Measurements from ENCODE around the gene FLT1.

Gene FLT1

GRCh38 chr13:28459911-28460310 lies 35.0 kb downstream of the FLT1 start:
- no peak for DNase-seq (ENCODE audit: low read depth)

DNA sequence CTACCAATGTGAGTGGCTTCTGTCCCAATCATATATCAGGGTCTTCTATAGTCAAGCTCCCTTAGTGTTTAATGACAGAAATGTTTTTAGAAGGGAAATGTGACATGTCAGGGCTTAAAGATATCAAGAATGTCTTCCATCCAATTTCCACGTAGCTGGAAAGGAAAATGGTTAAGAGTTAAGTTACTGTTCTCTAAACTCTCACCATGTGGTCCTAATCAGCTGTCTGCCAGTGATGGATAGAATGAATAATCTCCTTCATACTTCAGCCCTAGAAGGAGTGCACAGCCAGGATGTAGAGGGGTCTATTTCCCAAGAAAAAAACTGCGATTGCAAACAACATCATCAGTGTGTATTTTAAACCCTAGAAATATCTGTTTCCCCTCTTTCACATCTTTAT lies 36.3 kb downstream of the FLT1 start:
- no peak for DNase-seq (ENCODE audit: low read depth)

DNA sequence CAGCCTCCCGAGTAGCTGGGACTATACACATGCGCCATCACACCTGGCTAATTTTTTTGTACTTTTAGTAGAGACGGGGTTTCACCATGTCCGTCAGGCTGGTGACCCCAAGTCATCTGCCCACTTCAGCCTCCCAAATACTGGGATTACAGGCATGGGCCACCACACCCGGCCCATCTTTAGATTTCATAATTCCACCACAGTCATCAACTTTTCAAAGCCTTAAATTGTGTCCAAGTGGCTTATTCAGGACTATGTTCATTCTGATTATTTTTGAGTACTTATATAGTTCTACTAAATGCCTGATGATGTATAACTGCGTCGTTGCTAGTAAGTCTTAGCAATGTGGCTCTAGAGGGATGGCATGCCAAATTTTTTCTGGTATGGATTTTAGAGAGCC lies 36.9 kb downstream of the FLT1 start:
- no peak for DNase-seq (ENCODE audit: low read depth)

GRCh38 chr13:28457521-28457920 lies 37.4 kb downstream of the FLT1 start:
- no peak for DNase-seq (ENCODE audit: low read depth)

DNA sequence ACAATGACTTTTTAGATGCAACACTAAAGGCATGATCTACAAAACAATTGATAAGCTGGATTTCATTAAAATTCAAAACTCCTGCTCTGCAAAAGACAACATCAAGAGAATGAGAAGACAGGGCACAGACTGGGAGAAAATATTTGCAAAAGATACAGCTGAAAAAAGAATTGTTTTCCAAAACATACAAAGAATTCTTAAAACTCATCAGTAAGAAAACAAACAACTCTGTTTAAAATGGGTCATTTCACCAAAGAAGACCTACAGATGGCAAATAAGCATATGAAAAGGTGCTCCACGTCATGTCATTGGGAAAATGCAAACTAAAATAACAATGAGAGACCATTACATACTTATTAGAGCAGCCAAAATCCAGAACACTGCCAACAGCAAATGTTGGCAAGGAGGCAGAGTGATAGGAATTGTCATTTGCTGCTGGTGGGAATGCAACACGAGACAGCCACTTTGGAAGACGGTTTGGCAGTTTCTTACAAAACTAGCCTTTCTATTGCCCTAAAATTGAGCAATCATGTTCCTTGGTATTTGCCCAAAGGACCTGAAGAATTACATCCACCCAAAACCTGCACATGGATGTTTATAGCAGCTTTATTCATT lies 39.2 kb downstream of the FLT1 start:
- no peak for DNase-seq (ENCODE audit: low read depth)

- no peak for DNase-seq (ENCODE audit: low read depth)
Observed at GRCh38 chr13:28452755-28453154, 42.2 kb downstream of the FLT1 start.

- DNase-seq (ENCODE audit: low read depth), result no peak
Observed at GRCh38 chr13:28451482-28452217, 43.3 kb downstream of the FLT1 start.

GRCh38 chr13:28449826-28450773 lies 44.8 kb downstream of the FLT1 start:
- no peak for DNase-seq (ENCODE audit: low read depth)

DNA sequence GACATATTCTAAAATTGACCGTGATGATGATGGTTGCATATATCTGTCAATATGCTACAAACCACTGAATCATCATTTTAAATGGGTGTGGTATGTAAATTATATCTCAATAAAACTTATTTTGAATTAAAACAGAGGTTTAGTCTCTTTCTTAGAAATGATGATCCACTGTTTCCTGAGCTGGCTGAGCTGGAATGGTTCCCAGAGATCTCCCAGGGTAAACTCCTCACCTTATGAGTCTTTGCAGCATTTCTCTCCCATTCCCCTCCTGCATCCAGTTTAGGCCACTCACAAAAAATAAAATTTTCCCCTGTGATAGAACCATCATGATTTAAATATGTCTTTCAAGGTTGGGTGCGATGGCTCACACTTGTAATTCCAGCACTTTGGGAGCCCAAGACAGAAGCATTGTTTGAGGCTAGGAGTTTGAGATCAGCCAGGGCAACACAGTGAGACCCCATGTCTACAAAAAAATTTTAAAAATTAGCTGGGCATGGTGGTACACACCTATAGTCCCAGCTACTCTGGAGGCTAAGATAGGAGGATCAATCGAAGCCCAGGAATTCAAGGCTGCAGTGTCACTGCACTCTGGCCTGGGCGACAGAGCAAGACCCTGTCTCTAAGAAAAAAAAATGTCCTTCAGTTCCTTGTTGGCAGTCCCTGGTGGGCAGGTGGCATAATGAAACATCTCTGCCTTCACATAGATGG lies 46.1 kb downstream of the FLT1 start:
- DNase-seq (ENCODE audit: low read depth), result no peak

- DNase-seq (ENCODE audit: low read depth), result no peak
Observed at GRCh38 chr13:28447989-28448388, 46.9 kb downstream of the FLT1 start.

DNA sequence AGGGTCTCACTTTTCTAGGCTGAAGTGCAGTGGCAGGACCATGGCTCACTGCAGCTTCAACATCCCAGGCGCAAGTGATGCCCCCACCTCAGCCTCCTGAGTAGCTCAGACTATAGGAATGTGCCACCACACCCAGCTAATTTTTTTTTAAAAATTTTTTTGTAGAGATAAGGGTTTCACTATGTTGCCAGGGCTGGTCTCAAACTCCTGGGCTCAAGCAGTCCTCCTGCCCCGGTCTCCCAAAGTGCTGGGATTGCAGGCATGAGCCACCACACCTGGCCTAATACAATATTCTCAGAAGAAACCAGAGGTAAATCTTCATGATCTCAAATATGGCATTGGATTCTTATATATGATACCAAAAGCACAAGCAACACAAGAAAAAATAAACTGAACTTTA lies 47.7 kb downstream of the FLT1 start:
- DNase-seq (ENCODE audit: low read depth), result no peak

DNA sequence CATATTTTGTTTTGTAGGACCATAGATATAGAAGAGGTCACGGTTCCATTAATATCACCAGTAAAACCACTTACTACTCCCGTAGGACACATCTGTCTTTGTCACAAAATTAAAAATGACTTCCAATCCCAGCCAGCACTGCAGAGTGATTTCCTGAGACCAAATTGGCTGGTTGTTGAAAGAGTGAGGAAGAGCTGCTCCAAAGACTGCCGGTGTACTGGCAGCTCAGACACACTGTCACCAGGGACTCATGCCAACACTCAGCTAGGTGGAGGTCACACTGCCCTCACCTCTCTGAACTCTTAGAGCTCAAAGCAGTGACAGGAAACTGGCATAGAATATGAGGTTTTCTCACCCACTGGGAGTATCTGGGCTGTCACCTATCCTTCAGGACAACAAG lies 52.1 kb downstream of the FLT1 start:
- DNase-seq (ENCODE audit: low read depth), result no peak

- DNase-seq (ENCODE audit: low read depth), result no peak
Observed at GRCh38 chr13:28441529-28441928, 53.4 kb downstream of the FLT1 start.

- no peak for DNase-seq (ENCODE audit: low read depth)
Observed at GRCh38 chr13:28440774-28441504, 54.0 kb downstream of the FLT1 start.

- no peak for DNase-seq (ENCODE audit: low read depth)
Observed at GRCh38 chr13:28438598-28439334, 56.2 kb downstream of the FLT1 start.

DNA sequence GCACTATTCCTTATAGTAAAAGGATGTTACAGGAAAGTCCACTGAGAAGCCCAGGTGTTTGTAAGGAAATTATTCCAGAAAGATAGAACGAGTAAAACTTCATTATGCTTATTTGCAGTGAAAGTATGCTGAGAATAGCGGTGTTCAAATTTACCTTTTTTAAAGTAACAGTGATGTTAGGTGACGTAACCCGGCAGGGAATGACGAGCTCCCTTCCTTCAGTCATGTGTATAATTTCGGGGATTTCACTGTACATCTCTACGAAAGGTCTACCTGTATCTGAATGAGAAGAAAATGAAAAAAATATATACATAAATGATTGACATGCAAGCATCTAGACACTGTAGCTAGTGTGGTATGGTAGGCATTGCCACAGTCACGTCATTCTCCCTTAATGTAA lies 56.9 kb downstream of the FLT1 start:
- no peak for DNase-seq (ENCODE audit: low read depth)

- no peak for DNase-seq (ENCODE audit: low read depth)
Observed at GRCh38 chr13:28435917-28436316, 59.0 kb downstream of the FLT1 start.

DNA sequence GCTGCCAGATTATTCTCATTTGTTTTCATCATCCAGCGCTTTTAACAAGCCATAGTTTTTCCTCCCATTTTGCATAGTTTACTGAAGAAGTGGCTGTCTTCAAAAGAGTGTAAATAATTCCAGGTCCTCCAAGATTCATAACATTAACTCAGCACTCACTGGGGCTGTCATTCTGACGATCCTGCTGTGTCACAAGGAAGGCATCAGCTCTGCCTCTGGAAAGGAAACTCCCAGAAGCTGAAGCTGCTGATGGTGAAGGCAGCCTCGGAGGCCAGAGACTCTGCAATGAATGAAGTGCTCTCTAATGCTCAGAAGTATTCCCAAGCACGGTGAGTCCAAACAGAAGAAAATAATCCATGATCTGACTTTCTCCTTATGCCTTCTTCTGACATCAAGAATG lies 60.0 kb downstream of the FLT1 start:
- DNase-seq (ENCODE audit: low read depth), result no peak

DNA sequence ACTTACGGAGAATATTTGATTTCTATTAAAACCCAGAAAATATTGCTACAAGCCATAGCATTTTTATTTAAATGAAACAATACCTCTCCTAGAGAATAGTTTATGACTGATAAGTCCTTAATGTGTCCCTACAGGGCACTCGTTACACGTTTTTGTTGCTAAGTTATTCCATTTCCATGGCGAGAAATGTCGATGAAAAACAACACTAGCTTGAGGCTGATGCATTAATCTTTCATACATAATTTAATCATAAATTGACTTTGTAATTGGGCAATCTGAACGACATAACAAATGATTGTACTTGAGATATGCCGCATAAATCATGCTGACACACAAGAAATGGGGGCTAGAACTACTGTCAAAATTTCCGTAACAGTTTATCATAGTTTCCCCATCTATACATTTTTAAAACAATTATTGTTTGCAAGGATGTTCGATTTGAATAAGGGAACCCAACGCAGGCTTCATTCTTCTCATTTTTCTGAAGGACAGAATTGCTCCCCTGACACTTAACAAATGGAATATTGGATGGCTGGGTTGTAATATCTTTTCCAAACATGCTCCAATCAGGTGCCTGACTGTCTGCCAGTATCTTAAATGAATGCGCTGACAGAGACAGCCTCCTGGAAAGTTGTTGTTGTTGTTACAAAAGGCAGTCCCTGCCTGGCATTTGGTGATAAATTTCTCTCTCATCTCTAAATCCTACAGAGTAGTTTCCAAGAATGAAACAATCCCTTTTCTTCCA lies 61.9 kb downstream of the FLT1 start:
- no peak for DNase-seq (ENCODE audit: low read depth)

- no peak for DNase-seq (ENCODE audit: low read depth)
Observed at GRCh38 chr13:28429685-28430290, 65.1 kb downstream of the FLT1 start.

All from activated T-cell treated with anti-CD3 and anti-CD28 coated beads for 24 hours (primary cell).